GM18520 (cell line): ENCODE results near the gene NFATC1.

ENCODE experiments used
- ATAC-seq: cut with Tn5 transposase; IDR thresholded peaks from one replicate; pipeline ENCODE4 v1.9.1; 2021; ENCODE audit not compliant: unreplicated experiment

Gene NFATC1

DNA sequence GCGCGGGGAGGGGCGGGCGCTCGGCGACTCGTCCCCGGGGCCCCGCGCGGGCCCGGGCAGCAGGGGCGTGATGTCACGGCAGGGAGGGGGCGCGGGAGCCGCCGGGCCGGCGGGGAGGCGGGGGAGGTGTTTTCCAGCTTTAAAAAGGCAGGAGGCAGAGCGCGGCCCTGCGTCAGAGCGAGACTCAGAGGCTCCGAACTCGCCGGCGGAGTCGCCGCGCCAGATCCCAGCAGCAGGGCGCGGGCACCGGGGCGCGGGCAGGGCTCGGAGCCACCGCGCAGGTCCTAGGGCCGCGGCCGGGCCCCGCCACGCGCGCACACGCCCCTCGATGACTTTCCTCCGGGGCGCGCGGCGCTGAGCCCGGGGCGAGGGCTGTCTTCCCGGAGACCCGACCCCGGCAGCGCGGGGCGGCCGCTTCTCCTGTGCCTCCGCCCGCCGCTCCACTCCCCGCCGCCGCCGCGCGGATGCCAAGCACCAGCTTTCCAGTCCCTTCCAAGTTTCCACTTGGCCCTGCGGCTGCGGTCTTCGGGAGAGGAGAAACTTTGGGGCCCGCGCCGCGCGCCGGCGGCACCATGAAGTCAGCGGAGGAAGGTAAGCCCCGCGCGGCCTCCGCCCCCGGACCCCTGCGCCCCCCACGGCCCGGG, at the start of gene NFATC1:
Gene NFATC1 (plus strand): TSS at position 170 of the 644 bp plus-strand sequence. CDS start 295 bp downstream, at position 465.
- no peak for ATAC-seq

DNA sequence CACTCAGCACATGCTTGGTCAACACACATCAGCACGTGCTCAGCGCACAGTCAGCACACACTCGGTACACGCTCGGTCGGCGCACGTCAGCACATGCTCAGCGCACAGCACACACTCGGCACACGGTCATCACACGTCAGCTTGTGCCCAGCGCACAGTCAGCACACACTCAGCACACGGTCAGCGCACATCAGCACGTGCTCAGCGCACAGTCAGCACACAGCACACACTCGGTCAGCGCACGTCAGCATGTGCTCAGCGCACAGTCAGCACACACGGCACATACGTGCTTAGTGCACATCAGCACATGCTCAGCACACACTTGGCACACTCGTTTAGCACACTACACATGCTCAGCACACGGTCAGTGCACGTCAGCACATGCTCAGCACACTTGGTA, 49.7 kb upstream of the NFATC1 start:
- no peak for ATAC-seq

DNA sequence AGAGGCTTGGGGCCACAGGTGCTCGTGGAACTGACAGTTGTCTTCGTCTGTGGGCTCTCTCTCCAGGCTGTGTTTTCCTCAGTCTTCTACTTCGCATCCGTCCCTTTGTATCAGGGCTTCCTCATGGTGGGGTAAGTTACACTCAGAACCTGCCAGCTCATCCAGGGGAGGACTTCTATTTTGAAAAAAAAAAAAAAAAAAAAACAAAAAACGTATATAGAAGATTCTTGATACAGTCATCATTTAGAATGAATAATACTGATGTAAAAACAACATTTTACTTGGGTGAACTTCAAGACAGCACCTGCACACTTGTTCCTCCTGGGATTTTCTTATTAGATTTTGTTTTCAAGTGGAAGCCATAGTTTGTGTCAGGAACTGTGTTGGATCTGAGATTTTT, 47.7 kb upstream of the NFATC1 start:
- no peak for ATAC-seq

DNA sequence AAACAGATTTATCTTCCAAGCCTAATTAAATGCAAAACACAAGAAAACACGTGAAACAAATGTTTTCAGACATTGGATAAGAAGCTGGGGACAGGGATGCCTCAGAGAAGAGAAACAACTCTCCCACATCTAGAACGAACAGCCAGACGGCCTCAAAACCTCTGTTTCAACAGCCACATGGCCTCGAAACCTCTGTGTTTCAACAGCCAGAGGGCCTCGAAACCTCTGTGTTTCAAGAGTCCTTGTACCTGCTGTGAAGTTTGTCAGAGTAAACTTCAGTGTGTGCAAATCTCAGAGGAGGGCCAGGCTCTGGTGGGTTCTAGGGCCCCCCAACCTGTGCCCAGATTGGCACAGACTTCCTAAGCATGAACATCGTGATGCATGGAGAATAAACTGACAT, 43.3 kb upstream of the NFATC1 start:
- ATAC-seq = no peak

DNA sequence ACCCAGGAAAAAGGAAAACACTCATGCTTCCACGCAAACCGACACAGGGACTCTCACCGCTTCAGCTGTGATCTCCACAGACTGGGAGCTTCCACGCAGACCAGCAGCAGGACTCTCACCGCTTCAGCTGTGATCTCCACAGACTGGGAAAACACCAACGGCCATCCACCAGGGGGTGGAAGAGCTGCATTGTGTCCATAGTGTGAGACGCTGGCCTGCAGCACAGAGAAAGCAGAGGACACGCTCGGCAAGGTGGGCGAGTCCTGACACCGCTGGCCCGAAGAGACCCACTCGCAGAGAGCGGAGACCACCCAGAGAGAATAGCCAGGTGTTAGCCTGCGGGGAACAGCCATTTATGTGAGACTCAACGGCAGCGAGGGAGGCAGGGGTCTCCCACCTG, 42.5 kb upstream of the NFATC1 start:
- no peak for ATAC-seq

DNA sequence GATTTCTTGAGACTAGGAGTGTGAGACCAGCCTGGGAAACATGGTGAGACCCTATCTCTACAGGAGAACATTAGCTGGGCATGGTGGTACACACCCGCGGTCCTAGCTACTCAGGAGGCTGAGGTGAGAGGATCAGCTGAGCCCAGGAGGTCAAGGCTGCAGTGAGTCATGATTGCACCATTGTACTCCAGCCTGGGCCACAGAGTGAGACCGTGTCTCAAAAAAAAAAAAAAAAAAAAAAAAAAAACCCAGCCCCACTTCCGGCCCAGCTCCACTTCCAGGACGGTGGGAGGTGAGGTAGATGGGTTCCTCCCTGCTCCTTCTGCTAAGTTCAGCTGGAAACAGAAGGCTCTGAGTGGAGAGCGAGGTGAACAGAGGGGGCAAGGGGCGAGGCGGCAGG, 41.4 kb upstream of the NFATC1 start:
- ATAC-seq = no peak

DNA sequence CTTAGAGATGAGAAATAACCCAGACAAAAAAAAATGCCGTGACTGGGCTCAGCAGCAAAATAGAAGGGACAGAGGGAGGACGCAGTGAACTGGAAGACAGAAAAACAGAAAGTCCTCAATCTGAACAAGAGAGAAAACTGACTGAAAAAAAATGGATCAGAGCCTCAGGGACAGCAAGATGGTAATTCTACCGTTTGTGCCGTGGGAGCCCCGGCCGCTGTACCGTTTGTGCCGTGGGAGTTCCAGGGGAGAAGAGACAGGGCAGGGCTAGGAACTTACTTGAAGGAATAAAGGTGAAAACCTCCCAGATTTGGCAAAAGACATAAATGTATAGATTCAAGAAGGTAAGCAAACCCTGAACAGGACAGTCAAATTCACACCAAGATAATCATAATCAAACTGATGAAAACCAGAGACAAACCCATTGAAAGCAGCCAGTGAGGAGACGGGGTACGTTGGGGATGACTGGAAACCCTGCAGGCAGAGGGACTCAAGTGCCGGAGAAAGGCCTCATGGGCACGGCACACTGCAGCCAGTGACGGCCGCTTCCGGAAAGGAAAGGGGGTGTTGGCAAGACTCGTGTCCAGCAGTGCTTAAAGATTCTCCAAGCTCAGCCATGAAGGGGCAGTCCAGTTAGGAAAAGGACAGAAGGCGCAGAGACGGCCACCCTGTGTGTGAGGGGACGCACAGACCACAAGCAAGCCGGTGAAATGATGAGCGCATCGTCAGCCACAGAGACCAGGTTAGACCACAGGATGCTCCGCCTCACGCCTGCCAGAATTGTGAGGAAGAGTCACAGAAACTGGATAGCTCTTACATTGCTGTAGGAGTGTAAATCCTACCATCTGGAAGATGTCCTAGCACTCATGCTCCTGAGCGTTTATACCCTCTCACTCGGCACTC, 40.0 kb upstream of the NFATC1 start:
- ATAC-seq = no peak

DNA sequence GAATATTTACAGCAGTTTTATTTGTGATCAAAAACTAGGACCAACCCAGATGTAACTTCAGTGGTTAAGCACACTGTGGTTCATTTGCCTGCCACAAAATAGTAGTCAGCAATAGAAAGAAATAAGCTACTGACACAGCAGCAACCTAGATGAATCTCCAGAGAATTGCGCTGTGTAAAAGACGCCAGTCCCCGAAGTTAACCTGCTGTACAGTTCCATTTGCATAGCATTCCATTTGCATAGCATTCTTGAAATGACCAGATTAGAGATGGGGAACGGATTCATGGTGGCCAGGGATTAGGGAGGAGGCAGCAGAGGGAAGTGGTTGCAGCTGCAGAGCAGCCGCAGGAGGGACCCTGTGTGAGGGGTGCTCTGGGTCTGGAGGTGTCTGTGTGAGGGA, 39.3 kb upstream of the NFATC1 start:
- ATAC-seq = peak; percentile 94

DNA sequence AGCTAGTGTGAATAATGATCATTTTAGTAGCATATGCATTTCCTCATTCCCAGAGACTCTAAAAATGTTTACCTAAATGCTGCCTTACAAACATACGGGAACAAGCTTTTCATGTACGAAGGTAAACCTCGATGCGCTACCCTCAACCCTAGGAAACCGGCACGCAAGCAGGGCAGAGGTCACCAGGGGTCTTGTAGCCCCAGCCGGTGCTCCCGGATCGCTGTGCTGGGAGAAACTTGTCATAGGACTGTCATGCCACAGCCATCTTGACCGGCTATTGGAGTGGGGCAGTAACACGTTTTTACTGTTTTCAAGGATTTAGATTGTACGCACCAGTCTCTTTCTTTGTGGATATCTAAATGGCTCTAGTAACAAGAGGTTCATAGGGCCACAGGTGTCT, 34.8 kb upstream of the NFATC1 start:
- ATAC-seq = no peak

DNA sequence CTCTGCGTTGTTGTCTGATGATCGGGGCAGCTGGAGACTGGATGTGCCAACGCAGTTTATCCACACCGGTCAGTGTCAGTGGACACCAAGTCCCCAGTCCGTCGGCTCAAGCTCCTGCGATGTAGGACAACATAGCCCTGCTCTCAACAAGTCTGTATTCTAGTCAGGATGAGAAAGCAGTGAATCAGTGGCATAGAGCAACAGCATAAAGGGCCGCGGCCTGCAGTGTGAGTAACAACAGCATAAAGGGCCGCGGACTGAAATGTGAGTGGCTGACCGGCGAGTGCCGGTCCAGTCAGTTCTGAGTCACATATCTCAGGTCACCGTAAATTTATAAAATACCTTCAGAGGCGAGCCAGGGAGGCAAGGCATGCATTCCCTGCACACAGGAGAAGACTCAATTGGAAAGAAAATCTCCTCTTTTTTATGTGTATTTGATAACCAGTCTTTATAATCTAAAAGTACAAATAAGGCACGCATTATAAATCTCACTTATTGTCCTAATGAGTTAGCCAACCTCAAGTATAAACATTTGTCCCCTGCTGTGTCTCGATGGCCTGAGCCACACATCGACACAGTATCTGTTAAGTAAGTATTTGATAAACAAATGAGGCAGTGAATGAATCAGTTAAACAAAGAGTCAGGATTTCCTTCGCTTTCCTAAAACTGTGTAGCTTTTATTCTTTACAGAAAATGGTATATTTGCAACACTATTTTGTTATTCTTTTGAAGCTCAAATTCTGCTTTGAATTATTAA, 33.8 kb upstream of the NFATC1 start:
- no peak for ATAC-seq

DNA sequence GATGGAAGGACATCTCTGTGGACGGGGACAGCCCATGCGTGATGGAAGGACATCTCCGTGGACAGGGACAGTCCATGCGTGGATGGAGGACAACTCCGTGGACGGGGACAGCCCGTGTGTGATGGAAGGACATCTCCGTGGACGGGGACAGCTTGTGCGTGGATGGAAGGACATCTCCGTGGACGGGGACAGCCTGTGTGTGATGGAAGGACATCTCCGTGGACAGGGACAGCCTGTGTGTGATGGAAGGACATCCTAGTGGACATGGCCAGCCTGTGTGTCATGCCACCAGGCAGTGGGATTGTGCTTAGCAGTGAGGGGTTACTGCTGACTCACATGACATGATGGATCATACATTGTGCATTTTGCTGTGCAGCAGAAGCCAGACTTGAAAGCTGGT, 30.0 kb upstream of the NFATC1 start:
- ATAC-seq = no peak

DNA sequence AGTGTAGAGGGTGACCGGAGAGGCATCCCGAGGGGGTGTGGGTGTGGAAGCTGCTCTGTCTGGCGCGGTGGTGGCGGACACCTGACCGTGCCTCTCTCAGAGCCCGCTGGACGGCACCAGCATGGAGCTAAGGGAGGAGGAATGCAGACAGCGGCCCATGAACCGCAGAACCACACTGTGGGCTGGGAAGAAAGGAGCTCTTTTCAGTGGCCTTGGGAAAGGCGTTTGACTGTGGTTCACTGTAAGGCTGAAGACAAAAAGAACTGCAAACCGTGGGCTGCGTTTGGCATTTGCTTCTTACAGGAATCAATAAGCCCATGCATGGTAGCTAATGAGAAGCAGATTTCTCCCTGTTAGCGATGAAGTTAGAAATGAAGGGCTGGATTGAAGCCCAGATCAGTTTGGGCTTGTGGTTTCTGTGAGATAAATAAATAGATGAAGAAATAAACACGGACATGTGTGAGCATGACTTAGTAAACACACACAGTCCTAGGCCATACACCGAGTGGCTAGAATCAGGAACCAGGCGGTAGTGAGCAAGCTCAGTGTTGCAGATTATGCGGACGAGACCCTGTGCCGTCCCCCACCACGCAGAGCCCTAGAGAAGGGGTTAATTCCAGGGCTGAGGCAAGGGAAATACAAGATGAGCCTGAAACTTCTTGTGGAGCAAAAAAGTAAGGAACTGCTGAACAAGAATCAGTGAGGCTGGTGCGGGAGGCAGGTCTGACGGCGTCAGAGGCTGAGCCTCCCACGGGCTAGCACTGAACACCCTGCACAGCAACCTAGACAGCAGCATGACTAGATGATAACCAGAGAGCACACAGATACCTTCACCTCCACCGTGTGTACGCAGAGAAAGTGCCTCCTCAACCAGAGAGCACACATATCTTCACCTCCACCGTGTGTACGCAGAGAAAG, 29.3 kb upstream of the NFATC1 start:
- no peak for ATAC-seq

DNA sequence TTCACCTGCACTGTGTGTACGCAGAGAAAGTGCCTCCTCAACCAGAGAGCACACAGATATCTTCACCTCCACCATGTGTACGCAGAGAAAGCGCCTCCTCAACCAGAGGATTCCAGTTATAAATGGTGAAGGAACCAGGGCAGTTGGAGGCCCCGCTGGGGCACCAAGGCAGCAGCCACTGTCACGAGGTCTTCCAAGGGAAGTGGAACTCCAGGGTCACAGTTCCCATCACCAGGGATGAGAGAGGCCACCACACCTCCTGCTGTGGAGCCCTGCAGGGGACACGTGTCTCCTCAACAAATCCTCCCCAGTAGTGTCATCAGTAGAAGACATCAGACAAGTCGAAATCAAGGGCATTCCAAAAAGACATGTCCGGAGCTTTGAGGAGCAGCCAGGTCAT, 28.2 kb upstream of the NFATC1 start:
- no peak for ATAC-seq

DNA sequence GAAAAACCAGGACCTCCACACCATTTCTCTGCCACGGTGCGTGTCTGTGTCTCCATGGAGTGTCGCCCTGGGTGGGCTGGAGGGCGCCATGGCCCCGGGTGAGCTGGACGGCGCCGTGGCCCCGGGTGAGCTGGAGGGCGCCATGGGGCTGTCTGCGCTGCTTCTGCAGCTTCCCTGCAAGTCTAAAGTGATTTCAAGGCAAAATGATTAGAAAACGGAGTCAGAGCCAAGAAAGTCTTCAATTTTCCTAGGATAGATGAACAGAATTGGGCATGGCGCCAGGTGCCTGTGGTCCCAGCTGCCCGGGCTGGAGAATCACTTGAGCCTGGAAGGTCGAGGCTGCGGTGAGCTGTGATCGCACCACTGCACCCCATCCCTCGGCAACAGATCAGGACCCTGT, 27.7 kb upstream of the NFATC1 start:
- ATAC-seq = no peak

DNA sequence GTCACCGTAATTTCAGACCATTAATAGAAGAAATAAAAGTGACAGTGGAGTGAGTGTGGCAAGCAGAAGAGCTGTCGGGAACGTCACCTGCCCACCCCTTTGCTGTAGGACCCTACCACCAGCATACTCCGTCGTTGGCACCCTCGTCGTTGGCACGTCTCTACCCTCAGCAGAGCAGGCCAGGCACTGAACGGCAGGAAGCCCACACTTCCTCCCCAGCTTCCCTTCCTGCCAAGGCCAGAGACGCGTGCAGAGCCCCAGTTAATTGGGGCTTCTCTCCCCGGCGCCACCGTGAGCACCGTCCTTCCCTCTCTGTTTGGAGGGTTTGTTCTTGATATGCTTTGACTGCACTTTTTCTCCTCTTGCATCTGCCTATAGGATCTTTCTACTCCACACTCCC, 27.0 kb upstream of the NFATC1 start:
- ATAC-seq = no peak

DNA sequence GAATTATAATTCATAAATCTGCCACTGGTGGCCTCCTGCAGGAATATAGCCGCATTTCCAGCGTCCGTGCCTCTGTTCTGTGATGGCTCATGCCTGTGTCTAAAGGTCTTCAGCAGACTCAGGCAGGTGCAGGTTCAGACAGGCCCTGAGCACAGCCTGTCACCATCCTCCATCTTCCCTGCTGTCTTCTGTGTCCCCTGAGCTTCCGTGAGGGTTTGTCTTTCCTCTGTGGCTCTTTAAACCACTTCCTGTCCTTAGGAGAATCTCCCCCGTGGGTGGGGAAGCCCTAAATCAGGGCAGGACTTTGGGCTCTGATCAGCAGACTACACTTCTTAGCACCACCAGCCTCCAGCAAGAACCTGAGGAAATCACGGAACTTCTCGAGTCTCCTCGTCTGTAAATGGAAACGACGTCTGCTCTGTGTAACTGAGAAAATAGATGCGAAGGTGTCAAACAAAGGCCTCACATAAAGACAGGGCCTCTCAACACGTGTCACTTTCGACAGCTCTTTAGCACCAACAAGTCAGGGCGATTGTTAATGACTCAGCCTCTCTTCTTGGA, 24.1 kb upstream of the NFATC1 start:
- ATAC-seq = no peak

DNA sequence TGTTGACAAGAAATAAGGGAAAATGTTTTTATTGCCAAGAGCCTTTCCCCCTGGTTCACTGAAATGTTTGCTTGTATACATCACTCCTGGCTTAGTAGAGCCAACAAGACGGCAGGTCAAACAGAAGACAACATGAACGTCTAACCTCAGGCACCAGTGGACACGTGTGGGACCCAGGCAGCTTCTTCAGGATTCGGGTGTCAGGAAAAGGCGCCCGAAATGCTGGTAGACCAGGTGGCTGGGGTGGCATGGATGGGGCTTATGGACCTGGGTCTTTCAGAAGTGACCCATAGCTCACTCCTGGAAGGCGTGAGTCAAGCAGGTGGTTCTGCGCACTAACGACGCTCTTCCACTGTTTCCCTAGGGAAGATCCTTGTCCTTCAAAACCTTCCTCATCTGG, 23.3 kb upstream of the NFATC1 start:
- ATAC-seq = no peak

DNA sequence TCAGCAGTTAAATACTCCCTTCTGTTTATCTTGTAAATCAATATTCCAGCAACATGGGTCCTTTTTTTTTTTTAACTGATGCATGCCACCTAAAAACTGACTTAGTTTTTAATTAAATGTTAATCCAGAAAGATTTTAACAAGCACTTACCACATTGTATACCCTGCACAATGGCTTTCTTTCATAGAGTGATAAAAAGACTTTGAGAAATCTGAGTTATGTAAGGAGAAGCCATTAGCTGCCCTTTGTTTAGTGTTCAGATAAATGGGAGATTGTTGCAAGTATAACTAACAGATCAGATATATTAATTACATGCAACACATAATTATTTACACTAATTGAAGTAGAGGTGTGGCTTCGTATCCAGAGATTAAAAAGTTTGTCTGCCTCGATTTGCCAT, 22.7 kb upstream of the NFATC1 start:
- no peak for ATAC-seq

DNA sequence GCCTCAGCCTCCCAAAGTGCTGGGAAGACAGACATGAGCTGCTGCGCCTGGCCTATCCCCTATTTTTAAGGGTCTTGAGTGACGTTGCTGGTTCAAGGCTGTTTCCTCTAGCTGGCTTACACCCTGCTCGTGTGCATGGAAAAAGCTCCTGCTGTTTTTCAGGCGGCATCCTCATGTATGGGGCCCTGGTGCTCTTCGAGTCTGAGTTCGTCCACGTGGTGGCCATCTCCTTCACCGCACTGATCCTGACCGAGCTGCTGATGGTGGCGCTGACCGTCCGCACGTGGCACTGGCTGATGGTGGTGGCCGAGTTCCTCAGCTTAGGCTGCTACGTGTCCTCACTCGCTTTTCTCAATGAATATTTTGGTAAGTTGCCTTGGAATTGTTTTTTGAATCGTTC, 22.0 kb upstream of the NFATC1 start:
- ATAC-seq = no peak

DNA sequence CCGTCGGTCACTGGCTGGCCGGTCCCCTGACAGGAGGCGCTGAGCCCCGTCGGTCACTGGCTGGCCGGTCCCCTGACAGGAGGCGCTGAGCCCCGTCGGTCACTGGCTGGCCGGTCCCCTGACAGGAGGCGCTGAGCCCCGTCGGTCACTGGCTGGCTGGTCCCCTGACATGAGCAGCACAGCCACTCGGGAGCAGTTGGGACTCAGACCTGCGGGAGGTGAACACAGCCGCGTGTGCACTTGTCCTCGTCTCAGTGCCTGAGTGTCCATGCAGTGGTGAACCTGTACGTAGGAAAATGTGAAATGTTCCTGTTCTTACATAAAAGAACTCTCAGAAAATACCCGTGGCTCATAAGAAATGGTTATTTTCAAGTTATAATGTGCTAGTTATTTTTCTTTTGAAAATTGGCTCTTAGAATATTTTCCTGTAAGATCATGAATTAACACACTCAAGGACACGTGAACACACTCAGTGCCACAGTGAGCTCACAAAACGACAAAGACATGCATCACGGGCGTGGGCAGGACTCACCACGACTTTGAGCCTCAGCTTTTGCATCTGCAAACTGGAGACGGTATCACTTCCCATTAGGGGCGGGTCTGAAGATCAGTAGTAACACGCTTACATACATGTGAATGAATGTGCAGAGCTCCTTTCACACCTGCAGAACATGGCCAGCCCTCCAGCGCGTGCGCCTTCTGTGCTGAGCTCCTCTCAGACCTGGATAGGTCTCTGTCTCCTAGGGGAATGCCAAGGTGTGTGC, 21.1 kb upstream of the NFATC1 start:
- peak; percentile 92 for ATAC-seq
